NCI-H146 (cell line): ENCODE measurements around the gene CDKN3.

Experiments used
- DNase-seq: peaks from one replicate; lab custom pipeline; 2025; lab: John Stamatoyannopoulos, UW

CDKN3 gene, protein sequence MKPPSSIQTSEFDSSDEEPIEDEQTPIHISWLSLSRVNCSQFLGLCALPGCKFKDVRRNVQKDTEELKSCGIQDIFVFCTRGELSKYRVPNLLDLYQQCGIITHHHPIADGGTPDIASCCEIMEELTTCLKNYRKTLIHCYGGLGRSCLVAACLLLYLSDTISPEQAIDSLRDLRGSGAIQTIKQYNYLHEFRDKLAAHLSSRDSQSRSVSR

DNA sequence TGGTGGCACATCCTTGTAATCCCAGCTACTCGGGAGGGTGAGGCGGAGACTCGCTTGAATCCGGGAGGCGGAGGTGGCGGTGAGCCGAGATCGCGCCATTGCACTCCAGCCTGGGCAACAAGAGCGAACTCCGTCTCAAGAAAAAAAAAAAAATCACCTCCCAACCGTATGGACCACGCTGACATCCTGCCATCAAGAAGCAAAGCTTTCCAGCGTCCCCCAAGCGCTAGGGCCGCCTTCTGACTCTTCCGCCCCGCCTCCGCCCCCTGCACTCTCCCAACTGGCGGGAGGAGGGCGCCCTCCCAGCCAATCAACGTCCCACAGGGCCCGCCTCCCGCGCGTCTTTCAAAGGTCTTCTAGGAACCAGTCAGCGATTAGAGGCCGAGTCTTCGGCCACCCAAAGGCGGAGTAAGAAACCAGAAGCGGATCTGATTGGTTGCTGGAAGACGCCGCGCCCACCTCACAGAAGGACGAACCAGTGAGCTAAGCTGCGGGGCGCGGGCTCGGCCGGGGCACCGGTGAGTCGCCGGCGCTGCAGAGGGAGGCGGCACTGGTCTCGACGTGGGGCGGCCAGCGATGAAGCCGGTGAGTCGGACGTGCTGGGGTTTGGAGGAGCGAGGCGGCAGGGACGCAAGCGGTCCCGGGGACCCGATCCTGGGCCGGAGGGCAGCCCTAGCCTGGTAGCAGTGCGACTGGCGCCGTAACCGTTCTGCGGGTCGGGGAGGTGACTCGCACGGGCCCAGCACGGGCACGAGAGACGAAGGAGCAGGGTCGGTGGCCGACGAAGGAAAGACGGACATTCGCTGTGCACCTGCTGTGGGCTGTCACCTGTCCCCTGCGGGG lies at the start of gene CDKN3:
TSS of gene CDKN3 (plus strand) at position 515 of the 843 bp plus-strand sequence. CDS start at position 577, 62 bp downstream.
- peak; percentile 99 for DNase-seq

DNA sequence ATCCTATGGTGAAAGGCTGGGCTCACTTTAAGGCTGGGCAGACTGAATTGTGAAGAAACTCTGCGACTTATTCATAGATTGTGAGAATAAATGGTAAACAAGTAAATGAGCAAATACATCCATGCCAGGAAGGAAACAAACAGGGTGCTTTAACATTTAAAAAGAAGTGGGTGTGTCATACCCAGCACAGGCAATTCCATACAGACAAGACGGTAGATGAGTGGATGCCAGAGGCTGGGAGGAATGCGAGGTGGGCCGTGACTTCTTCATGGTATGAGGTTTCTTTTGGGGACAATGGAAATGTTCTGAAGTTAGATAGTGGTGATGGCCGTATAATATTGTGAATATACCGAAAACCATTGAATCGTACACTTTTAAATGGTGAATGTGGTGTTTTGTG lies 49.8 kb upstream of the CDKN3 start:
- DNase-seq: no peak

DNA sequence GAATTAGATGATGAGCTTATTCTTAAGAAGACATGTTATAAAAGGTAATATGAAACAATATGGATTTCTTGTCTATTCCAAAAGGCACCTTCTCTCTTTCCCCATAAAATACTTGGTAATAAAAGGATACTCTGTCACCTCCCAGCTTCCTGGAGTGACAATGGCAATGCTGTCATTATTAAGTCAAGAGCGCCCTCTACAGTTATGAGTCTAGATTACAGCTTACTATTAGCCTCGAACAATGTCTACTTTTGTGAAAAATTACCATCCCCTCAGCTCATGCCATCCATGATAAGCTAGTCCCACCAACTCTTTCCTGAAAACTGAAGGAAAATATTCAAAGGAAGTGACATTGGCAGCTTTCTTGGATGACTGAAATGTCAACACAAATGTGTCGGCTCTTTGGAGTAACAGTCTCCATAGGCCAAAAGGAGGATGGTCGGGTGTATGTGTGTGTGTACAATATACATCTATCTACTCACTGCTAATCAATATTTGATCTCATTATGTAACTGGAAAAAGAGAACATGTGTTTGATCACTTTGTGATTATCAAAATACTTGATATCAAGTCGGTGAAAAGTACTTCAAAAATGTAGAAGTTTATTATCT lies 48.7 kb upstream of the CDKN3 start:
- peak; percentile 48 for DNase-seq

DNA sequence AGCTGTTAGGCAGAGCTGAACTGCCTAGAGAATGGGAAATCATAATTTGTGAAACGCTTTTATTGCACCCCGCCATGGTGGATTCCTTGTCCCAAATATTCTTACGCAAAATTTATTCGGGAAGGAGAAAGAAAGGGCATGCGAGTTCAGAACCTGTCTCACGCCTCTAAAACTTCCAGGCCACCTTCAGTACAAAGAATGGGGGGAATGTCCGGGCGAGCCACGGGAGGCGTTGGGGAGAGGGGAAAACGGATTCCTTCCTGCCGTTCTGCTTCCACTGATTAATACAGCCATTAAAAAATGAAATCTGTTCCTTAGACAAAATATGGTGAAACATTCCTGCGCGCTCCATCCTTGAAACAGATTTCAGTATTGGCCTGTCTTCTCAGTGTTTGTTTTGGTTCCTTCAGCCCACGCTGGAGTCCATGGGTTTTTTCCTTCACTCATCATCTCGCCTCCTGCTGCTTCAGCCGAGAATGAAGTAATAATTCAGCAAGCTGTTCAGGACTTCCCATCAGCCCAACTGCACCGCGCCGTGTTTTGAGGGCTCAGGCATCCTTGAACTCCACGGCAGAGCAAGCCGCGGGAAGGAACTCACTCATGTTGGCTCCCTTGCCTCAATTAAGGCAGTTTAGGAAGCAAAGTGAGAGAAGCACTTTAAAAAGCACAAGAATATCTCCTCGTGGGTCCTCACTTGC lies 47.7 kb upstream of the CDKN3 start:
- no peak for DNase-seq

DNA sequence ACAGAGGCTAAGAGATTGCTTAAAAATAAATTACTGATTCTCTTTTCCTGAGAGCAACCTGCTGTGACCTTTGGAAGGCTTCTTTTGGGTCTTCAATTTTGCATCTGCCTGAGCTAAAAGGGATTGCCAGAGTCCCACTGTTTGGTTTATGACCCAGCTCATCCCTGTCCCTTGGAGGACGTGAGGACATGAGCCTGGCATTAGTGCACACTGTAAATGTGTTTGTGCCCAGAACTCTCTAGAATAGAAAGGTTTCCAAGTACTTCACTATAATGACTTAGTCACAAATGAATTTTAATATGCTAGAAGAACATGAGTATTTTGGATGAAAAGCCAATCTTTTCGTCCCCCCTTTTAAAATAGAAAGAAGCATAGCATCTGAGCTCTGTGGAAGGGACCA lies 47.1 kb upstream of the CDKN3 start:
- DNase-seq: no peak

DNA sequence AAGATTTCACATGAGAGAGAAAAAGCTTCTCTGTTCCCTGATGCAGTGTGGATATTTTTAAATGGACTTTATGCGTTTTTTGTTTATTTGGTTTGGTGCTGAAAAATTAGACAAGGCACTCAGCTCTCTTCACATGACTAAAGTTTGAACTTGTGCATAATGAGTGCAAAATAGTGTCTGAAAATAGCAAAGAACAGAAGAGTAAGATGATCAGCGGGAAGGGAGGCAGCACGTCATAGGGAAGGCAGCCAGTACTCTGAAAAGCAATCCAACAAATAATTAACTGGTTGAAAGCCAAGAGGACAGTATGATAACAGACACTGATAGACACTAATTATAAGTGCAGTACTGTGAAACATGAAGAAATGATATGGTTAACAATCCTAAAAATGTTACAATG lies 46.6 kb upstream of the CDKN3 start:
- DNase-seq: no peak

DNA sequence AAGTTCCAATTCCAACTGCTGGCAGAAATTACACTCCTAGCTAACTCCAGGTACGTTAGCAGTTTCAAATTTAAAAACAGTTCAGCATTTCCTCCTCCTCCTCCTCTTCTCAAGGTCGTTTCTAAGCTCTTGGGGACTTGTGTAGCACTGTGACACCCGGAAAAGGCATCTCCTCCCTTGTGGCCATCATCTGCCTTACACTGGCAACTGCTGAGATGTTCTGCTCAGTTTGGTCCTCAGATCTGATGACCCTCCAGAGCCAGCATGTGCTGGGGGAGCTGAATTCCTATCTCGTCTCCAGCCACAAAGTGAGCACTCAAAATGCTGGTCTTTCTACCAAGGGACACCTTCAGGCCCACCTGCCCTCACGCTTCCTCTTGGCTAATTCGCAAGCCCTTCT lies 43.5 kb upstream of the CDKN3 start:
- DNase-seq: no peak

DNA sequence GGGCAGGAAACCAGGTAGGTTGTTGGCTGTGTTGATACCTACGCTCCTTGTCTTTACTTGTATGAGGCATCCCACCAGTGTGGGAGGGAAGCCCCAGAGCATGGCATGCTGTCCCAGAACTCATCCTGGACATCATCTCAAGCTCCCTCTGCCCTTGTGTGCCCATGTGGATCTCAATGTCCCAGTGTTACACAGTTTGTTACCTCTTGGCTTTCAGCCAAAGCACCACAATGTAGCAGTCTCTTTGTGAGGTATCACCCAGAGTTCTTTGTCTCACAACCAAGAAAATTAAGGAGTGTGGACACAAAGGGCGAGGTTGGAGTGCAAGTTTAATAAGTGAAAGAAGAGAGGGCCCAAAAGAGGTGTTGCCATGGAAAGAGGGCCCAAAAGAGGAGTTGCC lies 43.1 kb upstream of the CDKN3 start:
- DNase-seq: no peak

DNA sequence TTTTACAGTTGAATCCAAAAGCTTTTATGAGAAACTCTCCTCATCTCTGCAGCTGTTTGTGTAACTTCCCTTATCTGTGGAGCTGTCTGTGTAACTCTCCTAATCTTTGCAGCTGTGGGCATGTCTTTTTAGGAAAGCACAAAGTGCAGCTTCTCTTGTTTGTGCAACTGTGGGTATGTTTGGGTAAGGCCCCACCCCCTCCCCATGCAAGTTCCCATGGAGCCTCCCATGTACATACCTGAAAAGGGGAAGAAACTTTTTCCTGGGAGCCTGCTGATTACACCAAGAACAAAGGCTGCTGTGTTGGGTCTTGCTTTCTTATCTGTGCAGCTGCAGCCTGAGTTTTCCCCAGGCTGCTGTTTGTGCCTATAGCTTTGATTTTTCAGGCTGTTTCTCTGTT lies 42.7 kb upstream of the CDKN3 start:
- no peak for DNase-seq

DNA sequence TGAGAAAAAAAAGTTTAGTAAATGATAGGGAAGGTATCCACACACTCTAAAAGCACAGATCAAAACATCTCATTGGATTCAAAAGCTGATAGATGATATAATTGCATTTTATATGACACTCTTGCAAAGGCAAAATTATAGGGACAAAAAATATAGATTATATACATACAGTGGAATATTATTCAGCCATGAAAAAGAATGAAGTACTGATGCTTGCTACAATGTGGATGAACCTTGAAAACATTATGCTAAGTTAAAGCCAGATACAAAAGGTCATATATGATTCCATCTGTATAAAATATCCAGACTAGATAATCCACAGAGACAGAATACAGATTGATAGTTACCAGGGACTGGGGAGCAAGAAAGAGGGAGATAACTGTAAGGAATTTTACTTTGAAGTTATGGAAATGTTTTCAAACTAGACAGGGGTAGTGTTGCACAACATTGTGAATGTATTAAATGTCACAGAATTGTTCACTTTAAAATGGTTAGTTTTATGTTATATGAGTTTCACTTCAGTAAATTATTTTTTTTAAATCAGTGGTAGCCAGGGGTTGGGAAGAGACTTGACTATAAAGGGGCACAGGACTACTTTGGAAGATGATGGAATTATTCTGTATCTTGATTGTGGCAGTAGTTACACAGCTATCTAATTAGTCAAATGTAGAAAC lies 41.7 kb upstream of the CDKN3 start:
- no peak for DNase-seq

DNA sequence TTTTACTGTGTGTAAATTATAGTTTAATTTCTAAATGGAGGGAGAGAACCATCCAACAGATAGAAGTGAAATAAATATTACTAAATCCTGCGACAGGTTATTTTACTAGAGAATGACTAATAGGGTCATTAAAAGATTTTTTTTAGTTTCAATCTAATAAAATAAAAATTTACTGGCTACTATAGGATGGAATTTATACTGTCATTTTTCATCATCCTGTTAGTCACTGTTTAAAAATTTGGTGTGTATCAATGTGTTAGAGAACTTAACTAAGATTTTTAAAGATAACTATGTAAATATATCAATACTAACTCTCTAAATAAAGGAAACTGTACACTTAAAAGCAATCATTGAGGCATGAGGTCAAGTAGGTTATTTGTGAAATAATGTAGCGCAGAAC lies 41.1 kb upstream of the CDKN3 start:
- no peak for DNase-seq

DNA sequence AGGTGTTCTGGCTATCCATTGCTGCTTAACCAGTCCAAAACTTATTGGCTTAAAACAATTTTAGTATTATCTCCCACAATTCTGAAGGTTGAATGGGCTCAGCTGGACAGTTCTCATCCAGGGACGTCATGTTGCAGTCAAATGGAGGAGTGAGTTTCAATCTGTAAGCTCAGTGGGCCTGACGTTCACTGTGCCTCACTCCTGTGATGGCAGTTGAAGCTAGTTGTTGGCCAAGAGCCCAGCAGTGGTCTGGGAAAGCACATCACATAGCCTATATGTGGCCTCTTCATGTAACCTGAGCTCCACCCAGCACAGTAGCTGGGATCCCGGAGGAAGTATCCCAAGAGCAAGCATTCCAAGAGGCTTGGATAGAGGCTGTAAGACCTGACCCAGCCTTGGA lies 40.6 kb upstream of the CDKN3 start:
- DNase-seq: no peak

DNA sequence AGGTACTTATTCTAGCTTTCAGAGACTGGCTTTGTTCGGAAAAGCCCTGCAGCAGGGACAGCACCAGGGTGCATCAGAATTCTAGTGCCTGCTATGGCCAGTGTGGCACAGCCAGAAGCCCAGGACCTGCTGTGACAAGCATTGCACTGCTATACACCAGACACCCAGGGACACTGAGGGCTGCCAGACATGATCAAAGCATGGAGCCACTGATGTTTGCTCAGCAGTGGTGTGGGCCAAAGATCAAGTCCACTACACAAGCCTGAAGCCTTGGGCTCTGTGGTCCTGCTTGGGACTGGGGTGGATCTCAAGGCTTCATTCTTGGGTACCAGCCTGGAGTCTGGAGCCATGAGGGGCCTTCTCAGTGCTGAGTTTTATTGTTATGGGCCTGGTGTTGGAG lies 36.1 kb upstream of the CDKN3 start:
- DNase-seq: peak; percentile 11

DNA sequence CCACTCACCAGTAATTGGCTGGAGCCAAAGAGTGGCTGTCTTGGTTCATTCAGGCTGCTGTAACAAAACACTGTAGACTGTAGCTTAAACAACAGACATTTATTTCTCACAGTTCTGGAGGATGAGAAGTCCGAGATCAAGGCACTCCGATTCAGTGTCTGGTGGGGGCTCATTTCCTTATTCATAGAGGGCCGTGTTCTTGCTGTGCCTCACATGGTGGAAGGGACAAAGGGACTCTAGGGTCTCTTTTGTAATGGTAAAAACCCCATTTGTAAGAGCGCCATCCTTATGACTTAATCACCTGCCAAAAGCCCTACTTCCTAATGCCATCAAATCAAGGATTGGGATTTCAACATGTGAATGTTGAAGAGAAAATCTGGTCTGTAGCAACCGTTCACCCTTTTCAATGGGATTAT lies 34.7 kb upstream of the CDKN3 start:
- no peak for DNase-seq

DNA sequence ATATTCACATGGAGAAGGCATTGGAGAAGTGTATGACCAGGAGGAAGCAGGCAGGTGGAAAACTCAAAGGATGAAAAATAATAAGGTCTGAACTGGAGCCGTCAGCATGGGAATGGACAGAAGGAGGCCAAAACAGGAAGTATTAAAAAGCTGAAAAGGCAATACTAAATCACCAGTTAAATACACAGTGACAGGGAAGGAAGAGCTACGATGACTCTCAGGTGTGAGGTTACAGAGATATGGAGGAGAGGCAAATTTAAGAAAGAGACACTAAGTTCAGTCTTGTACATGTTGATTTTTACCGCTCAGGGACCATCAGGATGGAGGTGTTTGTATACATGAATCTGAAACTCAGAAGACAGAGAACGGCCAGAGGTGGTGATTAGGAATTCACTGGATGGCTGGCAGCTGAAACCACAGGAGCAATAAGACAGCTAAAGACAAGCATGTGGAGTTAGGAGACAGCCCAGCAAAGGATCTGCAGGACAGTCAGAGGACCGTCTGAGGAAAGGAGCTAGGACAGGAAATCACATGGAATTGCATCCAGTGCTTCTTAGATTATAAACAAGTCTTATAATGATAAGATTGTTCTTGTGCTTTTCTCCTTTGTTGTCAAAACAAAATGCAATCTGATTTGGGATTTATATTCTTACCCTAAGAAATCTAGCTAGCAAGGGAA lies 33.9 kb upstream of the CDKN3 start:
- DNase-seq: no peak

DNA sequence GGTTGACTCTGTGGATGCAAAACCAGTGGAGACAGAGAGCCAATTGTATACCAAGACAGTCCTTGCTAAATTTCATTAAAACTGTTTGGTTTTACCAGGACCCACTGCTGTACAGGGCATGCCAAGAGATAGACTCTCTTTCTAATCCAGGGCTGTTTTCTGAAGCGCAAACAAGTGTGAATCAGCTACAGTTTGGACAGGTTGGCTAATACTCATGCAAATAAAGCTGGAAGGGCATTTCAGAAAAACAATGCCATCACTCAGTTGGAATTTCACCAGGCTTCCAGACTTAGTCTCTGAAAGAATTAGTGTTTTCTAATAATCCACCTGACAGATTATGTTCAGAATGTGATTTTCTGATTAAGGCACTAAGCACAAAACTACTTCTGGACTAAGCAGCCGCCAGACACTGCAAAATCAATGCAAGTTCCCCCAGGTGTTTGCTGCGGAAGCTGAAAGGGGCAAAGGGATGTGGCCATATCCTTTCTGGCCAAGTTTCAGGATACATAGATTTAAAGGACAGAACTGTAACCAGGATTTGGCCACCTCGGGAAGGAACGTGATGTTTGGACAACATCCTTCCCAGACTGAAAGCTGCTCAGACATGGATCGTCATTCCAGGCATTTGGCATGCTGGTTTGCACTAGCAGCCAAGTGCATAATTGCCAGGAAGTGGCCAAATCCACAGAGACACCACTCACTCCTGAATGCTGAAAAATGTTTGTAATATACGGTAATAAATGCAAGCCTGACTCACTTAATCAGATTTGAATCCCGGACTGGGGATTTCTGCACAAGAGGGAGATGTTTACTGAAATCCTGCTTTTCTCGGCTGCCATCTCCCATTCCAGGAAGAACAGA lies 32.0 kb upstream of the CDKN3 start:
- no peak for DNase-seq

DNA sequence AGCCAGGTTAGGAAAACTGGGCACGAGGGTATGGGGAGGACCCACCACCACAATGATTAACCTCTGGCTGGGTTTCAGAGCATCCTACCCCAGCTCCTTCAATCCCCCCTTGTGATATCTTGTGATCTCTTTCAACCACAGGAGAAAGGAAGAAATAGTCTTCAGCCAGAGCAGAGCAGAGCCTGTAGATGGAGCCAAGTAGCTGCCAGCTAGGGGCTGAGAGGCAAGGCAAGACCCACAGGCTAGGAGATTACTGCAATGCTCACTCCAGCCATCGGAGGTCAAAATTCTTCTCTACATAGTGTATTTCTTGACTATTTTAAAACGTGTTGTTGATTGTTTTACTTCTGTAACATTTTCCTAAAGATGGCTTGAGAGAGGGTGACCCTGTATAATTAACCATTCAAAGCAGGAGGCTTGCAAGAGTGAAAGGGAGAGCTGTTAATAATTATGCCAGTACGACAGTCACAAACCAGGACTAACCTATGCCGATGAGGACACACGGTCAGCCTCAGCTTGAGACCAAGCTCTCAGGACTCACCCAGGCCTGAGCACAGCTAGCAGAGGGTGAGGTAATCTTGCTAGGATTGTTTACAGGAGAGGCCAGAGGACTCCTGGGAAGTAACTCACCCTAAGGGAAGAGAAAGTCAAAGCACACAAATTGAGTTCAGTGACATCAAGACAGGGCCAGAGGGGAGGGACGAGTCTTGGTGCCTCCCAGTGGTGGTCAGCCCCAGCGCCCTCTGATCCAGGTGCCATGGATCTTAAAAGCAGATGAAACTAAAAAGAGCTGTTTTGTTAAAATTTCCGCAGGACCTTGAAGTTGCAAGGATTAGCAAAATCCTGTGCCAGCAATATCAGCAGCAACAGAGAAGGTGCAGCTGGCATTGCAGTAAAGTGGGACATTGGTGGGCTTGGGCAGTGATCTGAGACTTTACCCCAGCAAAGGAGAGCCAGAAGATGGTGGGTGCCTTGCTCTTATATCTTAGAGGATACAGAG lies 29.8 kb upstream of the CDKN3 start:
- DNase-seq: peak; percentile 49

DNA sequence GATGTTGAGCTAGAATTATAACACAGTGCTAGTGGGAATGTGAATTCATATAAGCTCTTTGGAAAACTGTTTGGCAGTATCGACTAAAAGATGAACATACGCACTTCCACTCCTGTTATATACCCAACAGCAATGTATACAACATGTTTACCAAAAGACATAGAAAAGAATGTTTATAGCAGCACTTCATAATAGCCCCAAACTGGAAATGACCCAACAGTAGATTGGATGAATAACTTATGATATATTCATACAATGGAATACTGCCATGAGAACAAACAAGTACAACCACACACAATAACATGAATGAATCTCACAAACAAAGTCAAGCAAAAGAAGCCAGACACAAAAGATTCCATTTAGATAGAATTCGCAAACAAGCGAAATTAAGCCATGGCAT lies 28.5 kb upstream of the CDKN3 start:
- DNase-seq: no peak

DNA sequence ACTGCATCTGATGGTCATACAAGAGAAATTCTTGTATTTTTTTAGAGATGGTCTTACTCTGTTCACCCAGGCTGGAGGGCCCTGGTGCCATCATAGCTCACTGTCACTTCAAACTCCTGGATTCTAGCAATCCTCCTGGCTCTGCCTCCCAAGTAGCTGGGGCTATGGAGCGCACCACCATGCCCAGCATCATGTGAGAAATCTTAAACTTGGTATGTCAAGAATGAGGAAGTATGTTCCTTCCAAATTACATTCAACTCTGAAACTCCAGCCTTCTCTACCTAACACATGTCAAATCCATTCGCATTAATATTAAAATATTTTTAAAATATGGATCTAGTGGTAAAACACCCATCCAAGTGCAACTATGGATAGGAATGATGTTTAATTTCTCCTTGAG lies 27.5 kb upstream of the CDKN3 start:
- no peak for DNase-seq
